Ishikawa (cell line): ENCODE measurements around the gene CASTOR1.

Source experiments
- CEBPB ChIP-seq: IDR thresholded peaks from 2 replicates; pipeline ENCODE4 v1.6.1; 2012
- CREB1 ChIP-seq: IDR thresholded peaks from 2 replicates; pipeline ENCODE4 v1.6.1; 2012; ENCODE audit warnings: low read depth
- EGR1 ChIP-seq: IDR thresholded peaks from 2 replicates; pipeline ENCODE4 v1.6.1; 2012
- EP300 ChIP-seq: IDR thresholded peaks from 2 replicates; pipeline ENCODE4 v1.6.1; 2012; ENCODE audit warnings: borderline replicate concordance
- FOXM1 ChIP-seq: IDR thresholded peaks from 2 replicates; pipeline ENCODE4 v1.6.1; 2012; ENCODE audit warnings: low read depth, borderline replicate concordance
- NFIC ChIP-seq: IDR thresholded peaks from 2 replicates; pipeline ENCODE4 v1.6.1; 2012
- RAD21 ChIP-seq: IDR thresholded peaks from 2 replicates; pipeline ENCODE4 v1.6.1; 2012; ENCODE audit warnings: low read depth
- REST ChIP-seq: IDR thresholded peaks from 2 replicates; pipeline ENCODE4 v1.6.1; 2012; ENCODE audit warnings: low read depth, mild to moderate bottlenecking
- TAF1 ChIP-seq: IDR thresholded peaks from 2 replicates; pipeline ENCODE4 v1.6.1; 2012; ENCODE audit warnings: low read depth, mild to moderate bottlenecking
- TCF12 ChIP-seq: IDR thresholded peaks from 2 replicates; pipeline ENCODE4 v1.6.1; 2012; ENCODE audit warnings: low read depth
- YY1 ChIP-seq: IDR thresholded peaks from 2 replicates; pipeline ENCODE4 v1.6.1; 2012; ENCODE audit warnings: low read depth
- ZBTB7A ChIP-seq: IDR thresholded peaks from 2 replicates; pipeline ENCODE4 v1.6.1; 2012; ENCODE audit warnings: low read depth
- TF ChIP-seq, protein P1 (sequence below): IDR thresholded peaks from 2 replicates; pipeline ENCODE4 v1.6.1; 2012
- TF ChIP-seq, protein P2 (sequence below): IDR thresholded peaks from 2 replicates; pipeline ENCODE4 v1.6.1; 2012

- no peak for TF ChIP-seq EP300
- no peak for TF ChIP-seq TCF12
- TF ChIP-seq, protein P1, sequence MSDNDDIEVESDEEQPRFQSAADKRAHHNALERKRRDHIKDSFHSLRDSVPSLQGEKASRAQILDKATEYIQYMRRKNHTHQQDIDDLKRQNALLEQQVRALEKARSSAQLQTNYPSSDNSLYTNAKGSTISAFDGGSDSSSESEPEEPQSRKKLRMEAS: no peak
- no peak for TF ChIP-seq YY1
- no peak for TF ChIP-seq FOXM1
- TF ChIP-seq TAF1: no peak
- TF ChIP-seq, protein P2, sequence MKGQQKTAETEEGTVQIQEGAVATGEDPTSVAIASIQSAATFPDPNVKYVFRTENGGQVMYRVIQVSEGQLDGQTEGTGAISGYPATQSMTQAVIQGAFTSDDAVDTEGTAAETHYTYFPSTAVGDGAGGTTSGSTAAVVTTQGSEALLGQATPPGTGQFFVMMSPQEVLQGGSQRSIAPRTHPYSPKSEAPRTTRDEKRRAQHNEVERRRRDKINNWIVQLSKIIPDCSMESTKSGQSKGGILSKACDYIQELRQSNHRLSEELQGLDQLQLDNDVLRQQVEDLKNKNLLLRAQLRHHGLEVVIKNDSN: no peak; the same call in 1 of the 2 replicates
- TF ChIP-seq REST: no peak
- TF ChIP-seq EGR1: no peak
- no peak for TF ChIP-seq CREB1
- TF ChIP-seq NFIC: no peak
- no peak for TF ChIP-seq ZBTB7A
- no peak for TF ChIP-seq RAD21
- TF ChIP-seq CEBPB: no peak
These were observed 13.3 kb downstream of the CASTOR1 start for GRCh38 chr22:30276039-30276438.
